ENCODE data around the gene JAGN1. TPM values are rescaled to one million over a fixed set of nuclear protein-coding genes. Genes with fewer than 3 reads are reported as not detected.
A peak's percentile ranks its signal among the peaks of the same experiment; 100 is the strongest.
"Not testable (repeated sequence)": the region's sequence is repeated elsewhere in the genome, so short reads cannot be mapped to it uniquely, and the experiment has no call there.

Gene JAGN1
- total RNA-seq, 1 experiment from 2014 or later = 49.7 TPM

GRCh38 chr3:9869955-9870354 lies 20.5 kb upstream of the JAGN1 start:
- H3K36me3 Mint-ChIP-seq (ENCODE audit: insufficient read depth, unreplicated experiment) = no peaks in the 10 kb centered on the region
- CTCF ChIA-PET = no interaction called here
- intact Hi-C loops (cut with micrococcal nuclease) = no loop called here
- BruUV-seq (replicated peaks) = no TSS peak
- no peak for DNase-seq (ENCODE audit: unreplicated experiment)
- H3K9me3 Mint-ChIP-seq (ENCODE audit: unreplicated experiment) = no peaks in the 10 kb centered on the region
- peaks cover 11% of the 10 kb centered on the region for H3K4me1 Mint-ChIP-seq (ENCODE audit: insufficient read depth, unreplicated experiment)
- TF ChIP-seq, protein P1, sequence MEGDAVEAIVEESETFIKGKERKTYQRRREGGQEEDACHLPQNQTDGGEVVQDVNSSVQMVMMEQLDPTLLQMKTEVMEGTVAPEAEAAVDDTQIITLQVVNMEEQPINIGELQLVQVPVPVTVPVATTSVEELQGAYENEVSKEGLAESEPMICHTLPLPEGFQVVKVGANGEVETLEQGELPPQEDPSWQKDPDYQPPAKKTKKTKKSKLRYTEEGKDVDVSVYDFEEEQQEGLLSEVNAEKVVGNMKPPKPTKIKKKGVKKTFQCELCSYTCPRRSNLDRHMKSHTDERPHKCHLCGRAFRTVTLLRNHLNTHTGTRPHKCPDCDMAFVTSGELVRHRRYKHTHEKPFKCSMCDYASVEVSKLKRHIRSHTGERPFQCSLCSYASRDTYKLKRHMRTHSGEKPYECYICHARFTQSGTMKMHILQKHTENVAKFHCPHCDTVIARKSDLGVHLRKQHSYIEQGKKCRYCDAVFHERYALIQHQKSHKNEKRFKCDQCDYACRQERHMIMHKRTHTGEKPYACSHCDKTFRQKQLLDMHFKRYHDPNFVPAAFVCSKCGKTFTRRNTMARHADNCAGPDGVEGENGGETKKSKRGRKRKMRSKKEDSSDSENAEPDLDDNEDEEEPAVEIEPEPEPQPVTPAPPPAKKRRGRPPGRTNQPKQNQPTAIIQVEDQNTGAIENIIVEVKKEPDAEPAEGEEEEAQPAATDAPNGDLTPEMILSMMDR (IDR thresholded peaks at IDR 0.05; ENCODE audit: unreplicated experiment) = no peak
- POLR2A ChIA-PET = no interaction called here
- H3K27me3 Mint-ChIP-seq (ENCODE audit: insufficient read depth, unreplicated experiment) = no peaks in the 10 kb centered on the region
- H3K4me3 Mint-ChIP-seq (ENCODE audit: unreplicated experiment) = no peak overlapping the region
- H3K27ac Mint-ChIP-seq (ENCODE audit: low read depth, unreplicated experiment) = no peak overlapping the region

GRCh38 chr3:9870978-9871377 lies 19.4 kb upstream of the JAGN1 start:
- BruUV-seq (replicated peaks) = no TSS peak
- Mint-ChIP-seq H3K36me3 (ENCODE audit: insufficient read depth, unreplicated experiment) (no peaks in the 10 kb centered on the region), H3K27ac (ENCODE audit: low read depth, unreplicated experiment) (no peak overlapping the region), H3K9me3 (ENCODE audit: unreplicated experiment) (no peaks in the 10 kb centered on the region), H3K27me3 (ENCODE audit: insufficient read depth, unreplicated experiment) (no peaks in the 10 kb centered on the region), H3K4me1 (ENCODE audit: insufficient read depth, unreplicated experiment) (peaks cover 16% of the 10 kb centered on the region), H3K4me3 (ENCODE audit: unreplicated experiment) (no peak overlapping the region)
- intact Hi-C loops (cut with micrococcal nuclease) = no loop called here
- ChIA-PET POLR2A (interaction anchor here (0.9 kb wide), 1 partner anchor 20 kb away, joined by 4 read pairs; no protein-coding TSS in a partner anchor), CTCF (interaction anchor here (0.6 to 1.7 kb wide), 4 partner anchors 11 to 14 kb away, joined by 3 to 4 read pairs (median 3); no protein-coding TSS in a partner anchor)
- TF ChIP-seq, protein P1 (IDR thresholded peaks at IDR 0.05; ENCODE audit: unreplicated experiment) = no peak
- DNase-seq (ENCODE audit: unreplicated experiment) = peak; percentile 47

DNA sequence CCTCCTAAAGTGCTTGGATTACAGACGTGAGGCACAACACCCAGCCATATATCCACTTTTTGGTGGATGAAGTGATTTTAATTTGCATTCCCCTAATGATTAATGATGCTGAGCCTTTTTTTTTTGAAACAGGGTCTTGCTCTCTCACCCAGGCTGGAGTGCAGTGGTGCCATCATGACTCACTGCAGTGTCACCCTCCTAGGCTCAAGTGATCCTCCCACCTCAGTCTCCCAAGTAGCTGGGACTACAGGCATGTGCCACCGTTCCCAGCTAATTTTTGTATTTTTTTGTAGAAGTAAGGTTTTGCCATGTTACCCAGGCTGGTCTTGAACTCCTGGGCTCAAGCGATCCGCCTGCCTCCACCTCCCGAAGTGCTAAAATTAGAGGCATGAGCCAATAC lies 18.3 kb upstream of the JAGN1 start:
- intact Hi-C loops (cut with micrococcal nuclease); DNase-seq (ENCODE audit: unreplicated experiment); H3K36me3 Mint-ChIP-seq (ENCODE audit: insufficient read depth, unreplicated experiment); H3K4me3 Mint-ChIP-seq (ENCODE audit: unreplicated experiment); H3K9me3 Mint-ChIP-seq (ENCODE audit: unreplicated experiment); BruUV-seq (replicated peaks); H3K4me1 Mint-ChIP-seq (ENCODE audit: insufficient read depth, unreplicated experiment); H3K27me3 Mint-ChIP-seq (ENCODE audit: insufficient read depth, unreplicated experiment): not testable (repeated sequence)
- ChIA-PET CTCF (interaction anchor here (0.8 to 1.7 kb wide), 3 partner anchors 11 to 13 kb away, joined by 3 to 4 read pairs (median 3); no protein-coding TSS in a partner anchor), POLR2A (interaction anchor here (1.0 to 1.1 kb wide), 3 partner anchors 13 to 62 kb away, joined by 3 to 6 read pairs (median 5); partner anchors contain the start of genes CRELD1 and JAGN1)
- peak overlapping the region; percentile 79 for H3K27ac Mint-ChIP-seq (ENCODE audit: low read depth, unreplicated experiment)

GRCh38 chr3:9875448-9875847 lies 15.0 kb upstream of the JAGN1 start:
- TF ChIP-seq, protein P1 (IDR thresholded peaks at IDR 0.05; ENCODE audit: unreplicated experiment) = no peak
- ChIA-PET POLR2A (interaction anchor here (0.5 to 3.4 kb wide), 2 partner anchors 9 to 161 kb away, joined by 6 to 14 read pairs; no protein-coding TSS in a partner anchor), CTCF (no interaction called here)
- BruUV-seq (replicated peaks) = no TSS peak
- no peaks in the 10 kb centered on the region for H3K36me3 Mint-ChIP-seq (ENCODE audit: insufficient read depth, unreplicated experiment)
- no peaks in the 10 kb centered on the region for H3K9me3 Mint-ChIP-seq (ENCODE audit: unreplicated experiment)
- H3K4me3 Mint-ChIP-seq (ENCODE audit: unreplicated experiment) = no peak overlapping the region
- DNase-seq (ENCODE audit: unreplicated experiment) = no peak
- no peaks in the 10 kb centered on the region for H3K27me3 Mint-ChIP-seq (ENCODE audit: insufficient read depth, unreplicated experiment)
- H3K27ac Mint-ChIP-seq (ENCODE audit: low read depth, unreplicated experiment) = no peak overlapping the region
- H3K4me1 Mint-ChIP-seq (ENCODE audit: insufficient read depth, unreplicated experiment) = peaks cover 5% of the 10 kb centered on the region
- intact Hi-C loops (cut with micrococcal nuclease) = no loop called here

- intact Hi-C loops (cut with micrococcal nuclease); H3K27me3 Mint-ChIP-seq (ENCODE audit: insufficient read depth, unreplicated experiment); H3K36me3 Mint-ChIP-seq (ENCODE audit: insufficient read depth, unreplicated experiment); H3K9me3 Mint-ChIP-seq (ENCODE audit: unreplicated experiment); H3K27ac Mint-ChIP-seq (ENCODE audit: low read depth, unreplicated experiment); CTCF ChIA-PET; DNase-seq (ENCODE audit: unreplicated experiment); H3K4me3 Mint-ChIP-seq (ENCODE audit: unreplicated experiment); H3K4me1 Mint-ChIP-seq (ENCODE audit: insufficient read depth, unreplicated experiment); BruUV-seq (replicated peaks): not testable (repeated sequence)
- POLR2A ChIA-PET = interaction anchor here (3.4 kb wide), 1 partner anchor 8 kb away, joined by 14 read pairs; no protein-coding TSS in a partner anchor
These were observed 14.2 kb upstream of the JAGN1 start for GRCh38 chr3:9876255-9876654.
